ENCODE data around the gene PGAP2.
"Not testable (repeated sequence)": the region's sequence is repeated elsewhere in the genome, so short reads cannot be mapped to it uniquely, and the experiment has no call there.

Gene PGAP2

DNA sequence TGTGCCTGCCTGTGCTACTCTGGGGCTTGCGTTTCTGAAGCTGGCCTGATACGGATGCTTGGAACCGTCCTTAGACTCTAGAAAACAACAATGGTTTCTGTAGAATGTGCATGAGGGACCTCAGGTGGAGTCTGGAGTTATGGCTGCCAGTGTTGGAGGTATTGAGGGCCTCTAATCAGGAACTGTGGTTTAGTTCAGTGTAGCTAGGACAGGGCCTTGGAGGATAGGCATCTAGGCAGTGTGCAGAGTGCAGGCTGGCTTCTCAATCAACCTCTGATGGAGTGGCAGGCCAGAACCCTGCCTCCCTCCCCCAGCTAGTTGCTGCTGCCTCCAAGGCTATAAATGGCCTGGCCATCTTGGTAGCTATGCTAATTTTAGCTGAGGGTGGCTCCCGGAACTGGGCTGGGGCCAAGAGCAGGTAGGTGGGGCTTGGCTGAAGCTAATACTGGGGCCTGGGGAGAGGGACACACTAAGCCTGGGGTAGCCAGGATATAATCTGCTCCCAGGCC lies 51.1 kb downstream of the PGAP2 start:
- no peak for DNase-seq

DNA sequence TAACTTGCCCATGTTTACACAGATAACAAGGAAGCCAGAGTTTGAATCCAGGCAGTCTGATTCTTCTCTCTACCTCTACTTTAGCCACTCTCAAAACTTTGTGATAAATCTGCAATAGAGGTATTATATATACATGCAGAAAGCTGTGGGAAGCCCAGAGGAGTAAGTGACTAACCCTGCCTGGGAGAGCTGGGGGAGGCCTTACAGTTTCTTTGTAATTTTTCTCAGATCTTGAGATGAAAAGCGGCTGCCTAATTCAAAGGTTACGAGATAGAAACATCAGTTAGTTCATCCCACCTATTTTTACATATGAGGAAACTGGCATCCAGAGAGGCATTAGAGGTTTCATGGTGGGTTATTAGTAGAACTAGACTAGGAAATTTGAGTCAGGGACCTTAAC lies 52.0 kb downstream of the PGAP2 start:
- DNase-seq, result no peak

- not testable (repeated sequence) for DNase-seq
These were observed 52.6 kb downstream of the PGAP2 start for GRCh38 chr11:3860898-3861393.

DNA sequence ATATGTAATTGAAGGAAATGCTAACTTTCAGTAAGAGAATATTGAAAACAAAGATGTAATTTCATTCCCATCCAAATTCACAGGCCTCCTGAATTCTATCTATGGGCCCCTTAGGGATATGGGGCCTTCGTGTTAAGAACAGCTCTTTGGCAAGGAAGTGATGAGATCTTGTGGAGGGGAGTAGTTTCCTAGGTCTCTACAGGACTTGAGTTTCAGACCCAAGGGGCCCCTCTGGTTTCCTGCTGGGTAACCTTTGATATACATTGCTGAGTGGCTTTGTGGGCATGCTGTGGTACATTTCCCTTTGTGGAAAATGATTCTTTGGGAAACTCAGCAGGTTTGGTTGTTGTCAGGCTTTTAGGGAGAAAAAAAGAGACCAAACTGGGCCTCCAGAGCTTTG lies 53.3 kb downstream of the PGAP2 start:
- DNase-seq, result no peak

DNA sequence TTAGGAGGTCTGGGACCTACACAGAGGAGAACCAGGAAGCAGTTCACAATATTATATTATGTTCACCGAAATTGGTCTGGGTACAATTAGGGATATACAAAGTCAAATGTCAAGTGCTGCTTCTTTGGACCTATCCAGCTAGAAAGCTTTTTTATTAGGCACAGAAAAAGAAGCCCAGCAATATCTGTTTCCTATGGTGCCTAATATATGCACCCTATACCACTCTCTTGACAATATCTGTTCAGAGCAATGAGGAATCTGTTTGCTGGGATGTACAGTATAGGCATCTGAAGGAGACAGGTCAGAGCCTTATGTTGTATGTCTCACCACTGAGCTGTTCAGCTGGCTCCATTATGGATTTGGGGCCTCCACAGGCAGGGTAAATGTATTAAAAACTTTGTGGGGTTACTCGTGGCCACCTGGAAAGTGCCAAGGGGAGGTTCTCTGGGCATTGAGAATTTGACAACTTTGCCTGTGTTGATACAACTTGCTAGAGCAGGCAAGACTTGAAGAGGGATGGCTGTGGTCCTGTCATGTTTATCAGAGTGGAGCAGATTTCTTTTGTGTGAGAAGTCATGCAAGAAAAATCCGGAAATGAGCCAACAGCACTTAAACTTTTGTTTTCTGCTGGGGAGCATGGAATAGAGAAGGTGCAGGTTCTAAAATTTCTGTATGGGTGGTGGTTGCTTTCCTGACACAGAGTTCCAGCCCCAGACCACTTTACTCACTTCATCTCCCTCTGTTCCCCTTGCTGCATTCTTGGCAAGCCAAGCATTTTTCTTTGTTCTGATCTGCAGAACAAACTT lies 57.2 kb downstream of the PGAP2 start:
- no peak for DNase-seq

DNA sequence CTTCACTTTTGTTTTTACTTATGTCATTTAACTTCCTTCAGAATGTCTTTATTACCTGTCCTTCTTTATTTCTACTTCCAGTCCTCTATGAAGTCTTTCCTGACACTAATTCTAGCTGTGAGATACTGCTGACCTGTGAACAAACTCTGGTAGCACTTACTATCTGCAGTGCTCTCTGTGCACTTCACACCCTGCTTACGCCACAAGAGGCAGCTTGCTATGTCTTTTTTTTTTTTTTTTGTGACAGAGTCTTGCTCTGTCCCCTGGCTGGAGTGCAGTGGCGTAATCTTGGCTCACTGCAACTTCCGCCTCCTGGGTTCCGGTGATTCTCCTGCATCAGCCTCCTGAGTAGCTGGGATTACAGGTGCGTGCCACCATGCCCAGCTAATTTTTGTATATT lies 57.8 kb downstream of the PGAP2 start:
- DNase-seq, result no peak

DNA sequence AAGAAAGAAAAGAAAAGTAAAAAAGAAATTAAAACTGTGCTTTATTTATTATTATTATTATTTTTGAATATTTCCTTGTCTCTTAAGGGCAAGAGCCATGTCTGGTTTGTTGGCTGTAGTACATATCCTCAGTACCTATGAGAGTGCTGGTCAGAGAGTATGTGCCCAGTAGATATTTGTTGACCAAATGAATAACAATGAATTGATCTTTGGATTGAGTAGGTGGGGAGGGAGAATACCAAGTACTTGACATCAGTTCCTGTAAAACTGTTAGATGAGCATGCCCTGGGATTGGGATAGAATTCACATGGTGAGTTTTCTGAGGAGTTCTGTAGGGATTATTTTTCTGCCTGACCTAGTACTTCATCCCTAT lies 58.5 kb downstream of the PGAP2 start:
- DNase-seq, result no peak

DNA sequence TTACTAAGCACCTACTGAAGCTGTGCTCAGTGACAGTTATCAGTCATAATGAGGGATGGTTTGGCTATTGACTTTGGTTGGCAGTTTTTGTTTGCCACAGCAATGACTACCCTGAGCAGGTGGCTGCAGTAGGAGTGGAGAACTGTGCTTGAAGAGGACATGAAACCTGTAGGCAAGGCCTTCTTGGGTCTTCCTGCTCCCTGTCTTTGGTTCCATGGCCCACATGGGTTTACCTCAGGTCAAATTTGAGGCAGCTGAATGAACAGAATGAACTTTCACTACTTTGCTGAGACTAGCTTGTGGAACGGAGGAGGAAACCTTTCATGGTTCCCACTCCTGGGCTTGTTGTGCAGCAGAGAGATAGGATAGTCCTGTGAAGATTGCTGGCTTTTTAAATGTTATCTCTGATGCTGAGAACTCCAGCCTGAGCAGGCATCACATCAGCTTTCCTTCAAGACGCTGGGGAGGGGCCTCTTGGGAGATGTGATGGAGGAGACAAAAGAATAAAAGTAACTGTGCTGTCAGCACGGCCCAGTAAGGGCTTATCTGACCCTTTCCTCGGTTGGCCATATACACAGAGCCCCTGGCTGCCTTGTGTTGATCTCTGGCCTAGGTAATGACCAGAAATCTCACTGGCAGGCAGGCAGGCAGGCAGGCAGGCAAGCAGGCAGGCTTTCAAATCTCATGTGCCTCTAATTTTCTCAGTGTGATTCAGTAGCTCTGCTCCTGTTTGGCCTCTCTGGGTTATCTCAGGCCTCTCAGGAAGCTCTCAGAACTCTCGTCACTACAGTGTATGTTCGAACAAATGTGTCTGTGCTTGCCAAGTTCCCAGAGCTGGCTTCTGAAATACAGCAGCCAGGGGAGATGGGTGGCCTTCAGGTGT lies 59.1 kb downstream of the PGAP2 start:
- DNase-seq, result no peak

GRCh38 chr11:3873712-3874349 lies 65.5 kb downstream of the PGAP2 start:
- no peak for DNase-seq

All from GOT3 (cell line).